ENCODE measurements around the gene HSD17B1.

- no peak for TF ChIP-seq POLR2A (IDR thresholded peaks at IDR 0.05; ENCODE audit: low read depth, low read length)
- no peak for TF ChIP-seq POLR2AphosphoS5 (IDR thresholded peaks at IDR 0.05; ENCODE audit: low read depth, low read length)
These were observed 27.5 kb upstream of the HSD17B1 start for GRCh38 chr17:42525221-42525620.
